Mammary epithelial cell (primary cell): ENCODE measurements around the gene TNS1.

Experiments used
- EZH2 ChIP-seq: IDR thresholded peaks from 2 replicates; pipeline ENCODE4 v1.6.1; 2012; ENCODE audit warnings: low read length, inconsistent platforms, borderline replicate concordance
- TF ChIP-seq, protein P1 (sequence below), 2 donors: IDR thresholded peaks in 1 of 2; conservative IDR thresholded peaks in 1 of 2; 2 replicates each; pipeline ENCODE4 v1.5.1; 2011 to 2012; ENCODE audit warnings: inconsistent platforms in 2 of 2, low read length in 2 of 2, mild to moderate bottlenecking in 2 of 2, control low read depth in 1 of 2, low read depth in 1 of 2; ENCODE audit not compliant: insufficient read depth in 1 of 2; ENCODE audit errors: extremely low read depth in 1 of 2

DNA sequence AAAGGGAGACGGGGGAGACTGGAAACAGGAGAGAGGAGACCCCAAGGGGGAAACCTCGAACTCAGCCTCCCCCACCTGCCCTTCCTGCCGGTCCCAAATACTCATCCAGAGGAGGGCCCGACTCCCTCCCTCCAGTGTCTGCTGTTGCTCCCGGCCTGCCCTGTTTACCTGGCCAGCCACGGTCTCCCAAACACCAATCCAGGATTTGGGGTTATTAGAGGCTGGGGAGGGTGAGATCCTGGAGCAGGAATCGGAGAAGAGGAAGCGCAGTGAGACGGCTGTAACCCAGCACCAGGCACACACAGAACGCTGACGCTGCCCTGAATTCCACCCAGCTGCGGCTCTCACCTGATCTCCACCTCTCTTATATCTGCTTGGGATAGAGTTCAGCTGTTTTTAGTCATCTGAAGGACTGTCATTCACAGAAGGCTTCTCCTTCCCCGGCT, 213.0 kb downstream of the TNS1 start:
- TF ChIP-seq, protein P1, sequence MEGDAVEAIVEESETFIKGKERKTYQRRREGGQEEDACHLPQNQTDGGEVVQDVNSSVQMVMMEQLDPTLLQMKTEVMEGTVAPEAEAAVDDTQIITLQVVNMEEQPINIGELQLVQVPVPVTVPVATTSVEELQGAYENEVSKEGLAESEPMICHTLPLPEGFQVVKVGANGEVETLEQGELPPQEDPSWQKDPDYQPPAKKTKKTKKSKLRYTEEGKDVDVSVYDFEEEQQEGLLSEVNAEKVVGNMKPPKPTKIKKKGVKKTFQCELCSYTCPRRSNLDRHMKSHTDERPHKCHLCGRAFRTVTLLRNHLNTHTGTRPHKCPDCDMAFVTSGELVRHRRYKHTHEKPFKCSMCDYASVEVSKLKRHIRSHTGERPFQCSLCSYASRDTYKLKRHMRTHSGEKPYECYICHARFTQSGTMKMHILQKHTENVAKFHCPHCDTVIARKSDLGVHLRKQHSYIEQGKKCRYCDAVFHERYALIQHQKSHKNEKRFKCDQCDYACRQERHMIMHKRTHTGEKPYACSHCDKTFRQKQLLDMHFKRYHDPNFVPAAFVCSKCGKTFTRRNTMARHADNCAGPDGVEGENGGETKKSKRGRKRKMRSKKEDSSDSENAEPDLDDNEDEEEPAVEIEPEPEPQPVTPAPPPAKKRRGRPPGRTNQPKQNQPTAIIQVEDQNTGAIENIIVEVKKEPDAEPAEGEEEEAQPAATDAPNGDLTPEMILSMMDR (conservative IDR thresholded peaks at IDR 0.05 in 1 of 2, IDR thresholded peaks at IDR 0.05 in 1 of 2; ENCODE audit: extremely low read depth in 1 of 2, insufficient read depth in 1 of 2, low read depth in 1 of 2, low read length in 2 of 2): no peak
- TF ChIP-seq EZH2: no peak
